Adipocyte (in vitro differentiated cells): ENCODE data around the gene FBXO41.

ENCODE experiments used
- DNase-seq: peaks from one replicate; pipeline ENCODE4 v3.0.0-alpha.2; 2015; ENCODE audit warnings: low read depth
- H3K27me3 ChIP-seq: replicated peaks from 2 replicates; pipeline ENCODE4 v1.7.0; 2013; ENCODE audit warnings: mild to moderate bottlenecking, low read length, moderate library complexity; ENCODE audit not compliant: control insufficient read depth, insufficient read depth
- H3K36me3 ChIP-seq: 2 replicates; pipeline ENCODE4 v1.7.0; 2013; ENCODE audit warnings: low read length, mild to moderate bottlenecking, moderate library complexity; ENCODE audit not compliant: control insufficient read depth, insufficient read depth, severe bottlenecking
- H3K4me1 ChIP-seq: 2 replicates; pipeline ENCODE4 v1.7.0; 2013; ENCODE audit warnings: mild to moderate bottlenecking, low read length, moderate library complexity; ENCODE audit not compliant: control insufficient read depth, insufficient read depth
- H3K4me3 ChIP-seq: 2 replicates; pipeline ENCODE4 v1.7.0; 2013; ENCODE audit warnings: mild to moderate bottlenecking, low read length, moderate library complexity
- H3K9ac ChIP-seq: 2 replicates; pipeline ENCODE4 v1.7.0; 2013; ENCODE audit warnings: mild to moderate bottlenecking, low read length, moderate library complexity
- H3K9me3 ChIP-seq: 2 replicates; pipeline ENCODE4 v1.7.0; 2013; ENCODE audit warnings: mild to moderate bottlenecking, low read length, moderate library complexity; ENCODE audit not compliant: control insufficient read depth

The FBXO41 gene, protein sequence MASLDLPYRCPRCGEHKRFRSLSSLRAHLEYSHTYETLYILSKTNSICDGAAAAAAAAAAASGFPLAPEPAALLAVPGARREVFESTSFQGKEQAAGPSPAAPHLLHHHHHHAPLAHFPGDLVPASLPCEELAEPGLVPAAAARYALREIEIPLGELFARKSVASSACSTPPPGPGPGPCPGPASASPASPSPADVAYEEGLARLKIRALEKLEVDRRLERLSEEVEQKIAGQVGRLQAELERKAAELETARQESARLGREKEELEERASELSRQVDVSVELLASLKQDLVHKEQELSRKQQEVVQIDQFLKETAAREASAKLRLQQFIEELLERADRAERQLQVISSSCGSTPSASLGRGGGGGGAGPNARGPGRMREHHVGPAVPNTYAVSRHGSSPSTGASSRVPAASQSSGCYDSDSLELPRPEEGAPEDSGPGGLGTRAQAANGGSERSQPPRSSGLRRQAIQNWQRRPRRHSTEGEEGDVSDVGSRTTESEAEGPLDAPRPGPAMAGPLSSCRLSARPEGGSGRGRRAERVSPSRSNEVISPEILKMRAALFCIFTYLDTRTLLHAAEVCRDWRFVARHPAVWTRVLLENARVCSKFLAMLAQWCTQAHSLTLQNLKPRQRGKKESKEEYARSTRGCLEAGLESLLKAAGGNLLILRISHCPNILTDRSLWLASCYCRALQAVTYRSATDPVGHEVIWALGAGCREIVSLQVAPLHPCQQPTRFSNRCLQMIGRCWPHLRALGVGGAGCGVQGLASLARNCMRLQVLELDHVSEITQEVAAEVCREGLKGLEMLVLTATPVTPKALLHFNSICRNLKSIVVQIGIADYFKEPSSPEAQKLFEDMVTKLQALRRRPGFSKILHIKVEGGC

DNA sequence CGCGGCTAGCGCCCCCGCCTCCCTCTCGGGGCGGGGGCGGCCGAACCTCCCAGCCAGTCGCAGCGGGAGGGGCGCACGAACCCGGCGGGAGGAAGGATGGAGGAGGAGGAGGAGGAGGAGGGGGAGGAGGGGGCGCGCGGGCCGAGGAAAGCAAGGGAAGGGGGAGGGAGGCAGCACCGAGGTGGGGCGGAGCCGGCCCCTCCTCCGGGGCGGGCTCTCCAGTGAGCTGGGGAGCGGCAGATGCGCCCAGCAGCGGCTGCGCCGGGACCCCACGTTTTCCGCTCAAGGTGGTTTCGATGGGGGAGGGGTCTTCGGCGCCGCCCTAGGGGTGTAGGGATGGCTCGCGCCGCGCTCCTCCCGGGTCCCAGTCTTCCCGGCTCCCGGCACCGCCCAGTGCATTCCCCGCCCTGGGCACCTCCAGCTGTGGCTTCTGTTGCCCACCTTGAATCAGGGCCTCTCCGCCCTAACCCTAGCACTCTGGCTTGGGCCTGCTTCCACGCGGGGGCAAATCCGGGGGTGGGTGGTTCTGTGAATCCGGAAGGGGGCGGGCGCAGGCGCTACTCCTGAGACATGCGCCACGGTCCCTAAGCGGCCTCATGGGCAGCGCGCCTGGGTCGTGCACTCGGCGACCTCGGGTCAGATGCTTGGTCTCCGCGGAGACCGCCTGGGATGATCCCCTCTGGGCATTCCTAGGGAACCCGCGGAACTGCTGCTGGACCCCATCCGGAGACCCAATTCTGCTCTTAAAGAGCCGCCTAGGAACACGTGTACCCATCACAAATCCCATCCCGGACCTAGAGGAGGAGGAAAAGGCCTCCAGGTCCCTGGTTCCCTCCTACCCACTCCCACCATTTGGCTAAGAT is at the start of gene FBXO41:
TSS of gene FBXO41 (minus strand) at position 183 of the 863 bp plus-strand sequence. CDS start 14,848 bp downstream, outside the sequence.
- Histone ChIP-seq H3K9ac (peak within 1 kb of the TSS; percentile 72), H3K4me3 (peak within 1 kb of the TSS; percentile 80), H3K27me3 (peaks cover 34% of the 10 kb centered on the region), H3K9me3 (no peaks in the 10 kb centered on the region), H3K4me1 (peaks cover 3% of the 10 kb centered on the region), H3K36me3 (no peaks in the 10 kb centered on the region)
- DNase-seq = peak; percentile 65

DNA sequence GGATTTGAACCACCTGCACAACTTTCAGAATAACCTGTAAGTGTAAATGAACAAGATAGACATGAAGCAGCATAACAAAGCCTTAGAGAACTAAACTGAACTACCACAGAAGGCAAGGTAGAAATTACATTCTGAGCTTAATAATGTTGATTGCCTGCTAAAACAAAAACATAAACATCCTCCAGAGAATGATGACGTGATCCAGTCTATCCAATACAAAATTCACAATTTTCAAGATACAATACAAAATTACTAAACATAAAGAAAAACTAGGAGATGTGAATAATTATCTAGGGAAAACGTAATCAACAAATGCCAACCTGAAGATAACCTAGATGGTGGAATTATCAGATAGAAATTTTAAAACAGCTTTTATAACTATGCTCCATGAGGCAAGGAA is 49.8 kb upstream of the FBXO41 start:
- no peaks in the 10 kb centered on the region for H3K36me3 ChIP-seq

DNA sequence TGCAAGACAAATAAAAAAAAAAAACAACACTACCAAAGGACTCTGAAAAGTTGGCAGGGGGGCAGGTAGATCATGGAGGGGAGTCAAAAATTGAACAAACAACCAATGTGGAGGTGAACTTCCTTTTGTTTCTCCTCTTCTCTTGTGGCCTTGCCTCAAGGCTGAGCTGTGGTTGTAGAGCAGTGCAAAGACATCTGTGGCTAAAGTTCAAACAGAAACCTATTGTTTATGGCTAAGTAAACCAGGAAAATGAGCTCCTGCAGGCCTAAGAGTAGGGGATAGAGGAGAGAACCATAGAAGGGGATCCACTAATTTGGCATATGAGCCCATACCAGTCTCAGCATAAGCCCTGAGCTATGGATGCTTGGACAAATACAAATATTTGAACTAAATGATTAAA is 49.3 kb upstream of the FBXO41 start:
- Histone ChIP-seq H3K9ac (no peak overlapping the region), H3K27me3 (peaks cover 7% of the 10 kb centered on the region), H3K36me3 (no peaks in the 10 kb centered on the region), H3K4me3 (no peak overlapping the region), H3K9me3 (peaks cover 16% of the 10 kb centered on the region), H3K4me1 (no peaks in the 10 kb centered on the region)
- no peak for DNase-seq

More for the DNA sequence above, 49.8 kb upstream of the FBXO41 start:
- Histone ChIP-seq H3K27me3 (peaks cover 7% of the 10 kb centered on the region), H3K9ac (no peak overlapping the region), H3K9me3 (peaks cover 16% of the 10 kb centered on the region), H3K4me3 (no peak overlapping the region), H3K4me1 (no peaks in the 10 kb centered on the region)
- DNase-seq = no peak

DNA sequence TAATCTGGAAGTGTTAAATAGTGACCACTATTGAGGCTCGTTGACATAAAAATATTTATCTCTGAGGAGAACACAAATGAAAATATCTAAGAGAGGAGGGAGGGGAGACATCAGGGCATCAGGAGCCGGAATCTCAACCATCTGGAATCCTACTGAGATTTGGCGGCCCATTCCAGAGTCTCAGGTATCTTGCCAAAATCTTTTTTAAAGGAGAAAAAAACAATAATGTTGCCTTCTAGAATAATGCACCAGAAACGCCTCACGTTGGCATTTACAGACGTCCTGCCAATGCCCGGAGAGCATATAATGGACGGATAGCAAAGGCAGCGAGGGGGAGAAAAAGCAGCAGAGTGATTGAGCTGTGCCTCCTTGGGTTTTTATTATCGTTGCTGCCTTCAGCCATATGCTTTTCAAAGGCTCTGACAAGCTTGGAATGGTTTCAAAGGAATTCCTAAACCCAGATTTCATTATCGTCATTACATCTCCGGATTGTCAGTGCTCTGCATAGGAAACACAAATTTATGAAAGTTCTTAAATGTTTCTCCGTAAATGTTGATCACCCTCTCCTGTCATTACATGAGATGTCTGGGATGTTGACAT is 39.9 kb upstream of the FBXO41 start:
- H3K9me3 ChIP-seq = no peaks in the 10 kb centered on the region
- H3K9ac ChIP-seq = no peak overlapping the region
- no peaks in the 10 kb centered on the region for H3K4me1 ChIP-seq
- no peak for DNase-seq
- H3K36me3 ChIP-seq = no peaks in the 10 kb centered on the region
- H3K4me3 ChIP-seq = no peak overlapping the region
- H3K27me3 ChIP-seq = peaks cover 45% of the 10 kb centered on the region

DNA sequence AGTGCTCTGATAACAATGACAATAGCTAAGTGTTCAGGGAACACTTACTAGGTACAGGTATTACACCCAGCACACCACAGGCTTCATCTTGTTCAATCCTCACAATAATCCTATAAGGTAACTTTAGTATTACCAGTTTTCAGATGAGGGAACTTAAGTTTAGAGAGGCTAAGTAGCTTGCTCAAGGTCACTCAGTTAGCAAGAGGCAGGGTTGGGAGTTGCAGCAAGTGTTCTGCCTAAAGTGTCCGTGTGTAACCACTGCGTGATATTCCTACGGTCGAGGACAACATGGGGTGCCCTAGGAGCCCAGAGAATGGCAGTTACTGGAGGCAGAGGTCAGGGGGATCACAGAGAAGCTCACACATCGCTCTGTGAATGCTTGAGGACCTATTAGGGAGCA is 39.3 kb upstream of the FBXO41 start:
- no peaks in the 10 kb centered on the region for H3K4me1 ChIP-seq
- peaks cover 45% of the 10 kb centered on the region for H3K27me3 ChIP-seq
- H3K4me3 ChIP-seq = no peak overlapping the region

DNA sequence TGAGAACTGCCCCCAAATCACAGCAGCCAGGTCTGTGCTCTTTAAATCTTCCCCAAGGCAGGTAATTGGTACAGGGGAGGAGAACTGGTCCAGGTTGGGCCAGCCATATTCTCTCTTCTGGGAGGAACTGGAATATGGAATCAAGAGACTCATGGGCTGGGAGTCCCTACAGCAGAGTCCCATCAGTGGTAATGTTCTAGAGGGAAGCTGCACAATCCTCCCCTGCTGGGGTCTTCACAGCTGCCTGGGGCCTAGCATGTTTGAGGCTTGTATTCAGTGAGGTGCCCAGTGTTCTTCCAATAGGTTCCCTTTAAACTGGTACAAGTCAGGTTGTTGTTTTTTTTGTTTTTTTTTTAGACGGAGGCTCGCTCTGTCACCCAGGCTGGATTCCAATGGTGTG is 30.2 kb upstream of the FBXO41 start:
- Histone ChIP-seq H3K4me1 (no peaks in the 10 kb centered on the region), H3K36me3 (no peaks in the 10 kb centered on the region), H3K9me3 (peaks cover 7% of the 10 kb centered on the region), H3K27me3 (peaks cover 34% of the 10 kb centered on the region), H3K4me3 (no peak overlapping the region), H3K9ac (no peak overlapping the region)
- DNase-seq = no peak

More for the DNA sequence above, 39.3 kb upstream of the FBXO41 start:
- H3K9me3 ChIP-seq = no peaks in the 10 kb centered on the region
- H3K9ac ChIP-seq = no peak overlapping the region
- no peaks in the 10 kb centered on the region for H3K36me3 ChIP-seq
- DNase-seq = no peak

DNA sequence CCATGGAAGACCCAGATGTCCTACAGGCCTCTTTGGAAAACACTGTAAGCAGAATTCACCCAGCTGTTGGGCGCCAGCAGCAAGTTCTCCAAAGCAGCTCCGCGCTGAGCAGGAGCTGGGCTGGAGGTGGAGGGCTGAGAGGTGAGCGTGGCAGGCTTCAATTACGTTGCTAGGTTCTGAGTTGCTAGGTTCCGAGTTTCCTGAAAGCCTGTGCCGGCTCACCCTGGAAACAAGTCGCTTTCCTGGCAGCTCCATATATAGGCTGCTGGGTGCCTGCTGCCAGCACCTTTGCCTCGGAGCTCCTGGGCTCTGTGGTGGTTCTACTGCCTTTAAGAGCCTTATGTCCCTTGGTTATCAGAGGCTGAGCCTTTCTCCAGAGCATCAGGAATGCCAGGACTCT is 23.4 kb upstream of the FBXO41 start:
- Histone ChIP-seq H3K4me3 (no peak overlapping the region), H3K36me3 (no peaks in the 10 kb centered on the region), H3K9me3 (peaks cover 3% of the 10 kb centered on the region), H3K4me1 (no peaks in the 10 kb centered on the region), H3K27me3 (peaks cover 29% of the 10 kb centered on the region), H3K9ac (no peak overlapping the region)
- no peak for DNase-seq

DNA sequence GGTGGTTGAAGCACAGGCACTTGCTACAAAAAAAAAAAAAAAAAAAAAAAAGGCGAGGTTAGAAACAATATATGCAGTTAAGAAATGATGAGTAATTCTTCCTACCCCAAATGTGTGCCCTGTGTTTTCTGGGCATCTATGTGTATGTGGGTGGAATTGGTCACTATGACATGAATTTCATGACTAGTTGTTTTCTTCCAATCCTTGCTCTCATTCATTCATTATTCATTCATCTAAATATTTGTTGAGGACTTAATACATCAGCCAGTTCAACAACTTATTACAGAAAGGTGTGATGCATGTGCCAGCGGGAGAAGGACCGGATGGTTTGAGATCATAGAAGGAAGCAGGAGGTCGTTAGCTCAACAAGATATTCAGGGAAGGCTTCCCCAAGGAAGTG is 17.4 kb upstream of the FBXO41 start:
- H3K27me3 ChIP-seq = peaks cover 13% of the 10 kb centered on the region

DNA sequence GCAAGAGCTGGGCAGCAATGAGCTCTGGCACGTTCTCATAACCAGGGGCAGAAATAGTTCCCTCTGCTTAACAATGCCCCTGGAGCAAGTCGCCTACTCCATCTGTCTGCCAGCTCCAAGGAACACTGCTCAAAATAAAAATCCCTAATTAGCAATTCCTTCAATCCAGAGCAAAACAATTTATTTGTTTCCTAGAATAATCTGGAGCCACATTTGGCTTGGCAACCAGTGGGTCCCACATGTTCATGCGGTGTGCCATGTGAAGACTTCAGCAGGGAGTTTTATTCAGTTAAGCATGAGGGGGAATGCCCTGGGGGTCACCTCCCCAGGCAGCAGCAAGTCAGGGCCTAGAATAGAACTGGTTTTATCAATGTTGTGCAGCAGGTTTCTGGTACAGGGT is 16.6 kb upstream of the FBXO41 start:
- H3K9me3 ChIP-seq = no peaks in the 10 kb centered on the region
- H3K36me3 ChIP-seq = no peaks in the 10 kb centered on the region
- H3K27me3 ChIP-seq = peaks cover 18% of the 10 kb centered on the region
- no peak overlapping the region for H3K9ac ChIP-seq
- no peak for DNase-seq
- H3K4me3 ChIP-seq = no peak overlapping the region
- no peaks in the 10 kb centered on the region for H3K4me1 ChIP-seq

More for the DNA sequence above, 17.4 kb upstream of the FBXO41 start:
- Histone ChIP-seq H3K9ac (no peak overlapping the region), H3K4me1 (no peaks in the 10 kb centered on the region), H3K4me3 (no peak overlapping the region), H3K9me3 (no peaks in the 10 kb centered on the region), H3K36me3 (no peaks in the 10 kb centered on the region)
- no peak for DNase-seq

DNA sequence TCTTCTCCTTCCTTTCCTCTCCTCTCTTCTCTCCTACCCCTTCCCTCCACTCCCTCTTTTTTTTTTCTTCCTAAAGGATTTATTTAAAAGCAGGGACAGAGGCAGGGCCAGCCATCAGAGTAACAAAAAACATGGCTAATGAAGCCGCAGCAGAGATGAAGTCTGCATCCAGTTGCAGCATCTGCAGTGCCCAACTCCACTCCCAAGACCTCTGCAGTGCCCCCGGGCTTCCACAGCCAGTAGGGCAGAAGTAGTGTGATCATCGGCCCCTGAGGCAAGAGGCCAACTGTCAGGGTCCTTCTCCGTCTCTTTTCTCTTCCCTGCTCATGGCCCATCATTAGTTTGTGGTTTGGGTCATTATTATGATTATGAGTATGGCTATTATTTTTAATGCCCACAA is 13.3 kb upstream of the FBXO41 start:
- DNase-seq = no peak
- Histone ChIP-seq H3K27me3 (peaks cover 50% of the 10 kb centered on the region), H3K4me3 (no peak overlapping the region), H3K9ac (no peak overlapping the region), H3K9me3 (peaks cover 3% of the 10 kb centered on the region), H3K36me3 (no peaks in the 10 kb centered on the region), H3K4me1 (peaks cover 4% of the 10 kb centered on the region)
